NCI-H526 treated with DMSO at 0.1 percent for 48 hours (cell line): ENCODE data around the gene SRP14.
A peak's percentile ranks its signal among the peaks of the same experiment; 100 is the strongest.
"Not testable (repeated sequence)": the region's sequence is repeated elsewhere in the genome, so short reads cannot be mapped to it uniquely, and the experiment has no call there.

Source experiments
- DNase-seq: peaks from one replicate; lab custom pipeline; 2025; lab: John Stamatoyannopoulos, UW

The SRP14 gene

GRCh38 chr15:40050788-40051470 lies 11.9 kb upstream of the SRP14 start:
- DNase-seq, result no peak

DNA sequence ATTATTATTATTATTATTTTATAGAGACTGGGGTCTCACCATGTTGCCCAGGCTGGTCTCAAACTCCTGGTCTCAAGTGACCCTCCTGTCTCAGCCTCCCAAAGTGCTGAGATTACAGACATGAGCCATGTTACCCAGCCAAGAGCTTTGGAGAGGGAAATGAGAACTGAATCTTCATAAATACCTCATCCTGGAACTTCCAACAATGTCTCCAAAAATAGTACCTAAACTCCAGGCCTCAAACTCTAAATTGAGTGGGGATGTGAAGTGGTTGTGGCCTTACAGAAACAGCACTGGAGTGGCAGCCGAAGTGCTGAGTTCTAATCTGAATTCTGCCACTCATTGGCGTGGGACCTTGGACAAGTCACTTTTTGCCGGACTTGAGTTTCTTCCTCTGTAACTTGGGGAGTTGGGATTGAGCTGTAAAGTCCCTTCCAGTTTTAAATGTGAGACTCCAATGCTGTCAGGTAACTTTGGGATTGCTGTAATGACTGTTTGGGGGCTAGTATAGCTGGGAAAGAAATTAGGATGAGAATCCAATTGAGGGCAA lies 10.0 kb upstream of the SRP14 start:
- DNase-seq, result no peak

- no peak for DNase-seq
Observed at GRCh38 chr15:40048211-40048792, 9.3 kb upstream of the SRP14 start.

- no peak for DNase-seq
Observed at GRCh38 chr15:40047415-40048210, 8.6 kb upstream of the SRP14 start.

DNA sequence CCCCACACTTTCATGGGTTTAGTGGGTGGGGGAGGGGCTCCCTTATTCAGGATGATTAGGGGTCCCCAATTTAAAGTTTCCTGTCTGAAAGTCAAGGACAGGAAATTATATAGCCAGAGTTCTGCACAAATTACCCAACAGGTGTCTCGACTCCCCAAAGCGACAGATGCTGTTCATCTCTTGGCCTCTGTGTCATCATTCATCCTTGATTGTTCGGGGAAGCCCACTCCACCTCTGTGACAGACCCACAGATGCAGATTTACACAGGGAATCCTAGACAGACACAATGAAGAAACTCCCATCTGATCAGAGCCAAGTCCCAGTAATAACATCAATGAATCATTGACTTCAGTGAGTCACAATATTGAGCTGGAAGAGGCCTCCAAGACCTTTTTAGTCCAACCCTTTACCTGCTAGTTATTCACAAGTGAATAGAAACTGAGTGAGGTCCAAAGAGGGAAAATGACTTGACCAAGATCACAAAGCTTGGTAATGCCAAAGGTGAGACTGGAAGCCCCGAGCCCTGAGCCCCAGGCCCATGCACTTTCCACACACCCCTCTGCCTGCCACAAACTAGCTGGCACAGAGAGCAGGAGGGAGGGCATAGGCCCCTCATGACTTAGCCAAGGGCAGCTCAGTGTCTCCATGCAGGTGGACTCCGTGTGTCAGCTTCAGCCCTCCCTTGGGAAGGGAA lies 7.9 kb upstream of the SRP14 start:
- no peak for DNase-seq

DNA sequence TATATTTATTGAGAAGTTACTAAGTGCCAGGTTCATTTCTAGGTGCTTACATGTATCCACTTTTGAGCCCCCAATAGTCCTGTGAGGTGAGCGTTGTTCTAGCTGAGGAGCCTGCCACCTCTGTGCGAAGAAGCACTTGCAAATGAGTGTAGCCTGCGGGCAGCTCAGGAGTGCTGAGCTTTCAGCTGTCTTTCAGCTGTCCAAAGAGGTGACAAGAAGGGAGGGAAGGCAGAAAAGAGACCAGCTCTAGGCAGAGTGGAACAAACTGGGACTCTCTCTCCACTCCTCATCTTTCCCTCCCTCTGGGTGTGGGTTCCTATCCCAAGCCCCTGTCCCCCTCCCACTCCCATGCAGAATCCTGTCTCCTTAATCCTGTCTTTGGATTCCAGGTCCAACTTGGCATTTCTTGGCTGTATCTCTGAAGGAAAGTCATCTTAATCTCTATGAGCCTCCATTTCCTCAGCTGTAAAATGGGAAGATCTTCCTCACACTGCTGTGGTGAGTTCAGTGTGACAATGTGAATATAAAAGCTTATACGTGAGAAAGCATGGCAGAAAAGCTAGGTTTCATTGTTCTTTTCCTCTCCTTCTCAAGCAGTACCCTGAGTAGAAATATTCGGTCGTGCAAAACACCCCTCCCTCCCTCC lies 6.7 kb upstream of the SRP14 start:
- DNase-seq, result peak; percentile 67

GRCh38 chr15:40044717-40045571 lies 6.0 kb upstream of the SRP14 start:
- DNase-seq, result peak; percentile 77

- DNase-seq, result no peak
Observed at GRCh38 chr15:40043927-40044716, 5.1 kb upstream of the SRP14 start.

- no peak for DNase-seq
Observed at GRCh38 chr15:40042791-40043320, 3.9 kb upstream of the SRP14 start.

DNA sequence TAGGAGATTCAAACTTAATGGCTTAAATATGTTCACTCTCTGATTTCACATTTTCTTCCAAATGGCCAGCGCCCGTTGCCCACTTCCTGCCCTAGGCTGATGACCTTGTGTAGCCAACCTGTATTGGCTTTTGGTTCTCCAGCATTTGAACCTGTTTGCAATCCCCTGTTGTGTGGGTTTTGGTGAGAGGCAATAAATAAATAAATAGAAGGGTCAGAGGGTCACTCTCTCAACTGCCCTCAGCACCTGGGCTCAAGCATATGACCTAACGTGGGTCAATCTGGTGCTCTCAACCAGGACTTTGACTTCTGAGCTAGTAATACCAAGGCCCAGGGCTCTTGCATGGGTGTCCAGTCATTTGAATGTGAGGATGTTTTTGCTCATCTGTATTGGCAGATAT lies 1.8 kb upstream of the SRP14 start:
- no peak for DNase-seq

DNA sequence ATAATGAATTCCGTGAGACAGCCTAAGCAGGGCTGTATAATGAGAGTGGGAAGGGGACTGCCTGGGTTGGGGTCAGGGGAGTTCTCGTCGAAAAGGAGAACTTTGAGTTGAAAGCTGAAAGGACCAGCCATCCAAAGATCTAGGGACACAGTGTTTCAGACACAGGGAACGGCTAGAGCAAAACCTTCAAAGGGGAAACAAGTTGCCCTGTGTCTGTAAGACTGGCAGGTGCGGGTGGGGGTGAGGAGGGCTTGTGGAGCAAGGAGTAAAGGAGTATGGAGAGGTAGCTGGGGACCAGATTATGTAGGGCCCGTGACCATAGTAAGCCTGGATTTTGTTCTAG lies 1.3 kb upstream of the SRP14 start:
- no peak for DNase-seq

GRCh38 chr15:40038275-40038637 lies 725 bp downstream of the SRP14 start:
- DNase-seq, result no peak

GRCh38 chr15:40037721-40038120 lies 1.3 kb downstream of the SRP14 start:
- DNase-seq, result no peak

DNA sequence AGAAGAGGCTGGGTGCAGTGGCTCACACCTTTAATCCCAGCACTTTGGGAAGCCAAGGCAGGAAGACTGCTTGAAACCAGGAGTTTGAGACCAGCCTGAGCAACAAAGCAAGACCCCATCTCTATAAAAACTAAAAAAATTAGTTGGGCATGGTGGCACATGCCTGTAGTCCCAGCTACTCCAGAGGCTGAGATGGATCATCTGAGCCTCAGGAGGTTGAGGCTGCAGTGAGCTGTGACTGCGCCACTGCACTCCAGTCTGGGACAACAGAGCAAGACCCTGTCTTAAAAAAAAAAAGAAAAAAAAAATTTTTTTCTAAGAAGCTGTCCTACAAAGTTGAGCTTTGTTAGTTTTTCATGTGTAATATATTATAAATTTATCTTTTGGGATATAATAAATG lies 3.8 kb downstream of the SRP14 start:
- not testable (repeated sequence) for DNase-seq

GRCh38 chr15:40034186-40034946 lies 4.6 kb downstream of the SRP14 start:
- DNase-seq, result no peak

DNA sequence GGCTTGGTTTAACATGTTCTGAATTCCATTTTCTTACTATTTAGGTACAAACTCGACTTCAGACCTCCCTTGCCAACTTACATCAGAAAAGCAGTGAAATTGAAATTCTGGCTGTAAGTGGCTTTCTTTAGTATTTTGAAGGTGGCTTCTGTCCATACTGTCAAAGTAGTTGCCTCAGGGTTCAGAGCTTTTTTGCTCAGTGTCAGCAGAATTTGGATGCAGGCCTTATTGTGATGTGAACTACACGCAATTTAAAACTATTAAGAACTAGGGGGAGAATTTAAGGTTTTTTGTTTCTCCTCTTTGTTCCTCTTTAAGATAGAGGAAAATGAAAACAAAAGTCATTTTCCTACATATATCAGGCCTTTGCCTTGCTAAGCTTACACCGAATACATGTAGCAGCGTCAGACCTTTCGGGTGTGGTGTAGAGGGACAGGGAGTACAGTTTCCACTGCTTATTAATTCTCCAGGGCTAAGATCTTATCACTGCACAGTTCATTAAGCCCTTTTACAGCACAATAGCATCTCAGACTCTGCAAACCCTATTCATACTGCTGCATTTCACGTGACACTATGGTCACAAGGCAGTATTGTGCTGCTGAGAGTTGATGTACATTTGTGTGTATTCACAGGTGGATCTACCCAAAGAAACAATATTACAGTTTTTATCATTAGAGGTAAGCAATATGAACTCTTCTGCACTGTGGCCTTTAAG lies 6.7 kb downstream of the SRP14 start:
- peak; percentile 88 for DNase-seq

DNA sequence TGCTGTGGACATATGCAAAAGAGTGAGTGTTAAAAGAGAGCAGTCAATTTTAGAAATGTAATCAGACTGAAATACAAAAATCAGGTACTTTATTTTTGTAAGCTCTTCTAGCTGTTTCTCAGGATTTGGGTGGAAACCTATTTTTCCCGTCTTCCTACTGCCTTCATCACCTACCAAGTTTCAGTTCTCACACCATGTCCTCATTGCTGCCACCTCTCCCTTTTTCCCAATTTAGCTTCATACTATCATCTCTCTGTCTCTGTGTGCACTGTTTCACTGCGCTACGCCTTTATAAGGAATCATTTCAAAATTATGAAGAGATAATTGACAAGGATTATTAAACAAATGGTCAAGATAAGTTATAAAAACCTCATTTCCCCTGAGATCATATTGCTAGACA lies 7.7 kb downstream of the SRP14 start:
- no peak for DNase-seq
